Endothelial cell of umbilical vein (primary cell): Measurements from ENCODE around the gene KMT2B. TPM values are rescaled to one million over a fixed set of nuclear protein-coding genes. Genes with fewer than 3 reads are reported as not detected.

Source experiments
- BruUV-seq: library from RNA; stranded (reverse); fragments of 400-500 nt; replicated peaks from 2 replicates; lab custom pipeline; 2021; lab: Mats Ljungman, UMichigan
- CTCF ChIA-PET: fragments of 300-600, 350-600 bp; sonication (Branson Sonifier 250); formaldehyde crosslinking; loops from one replicate; lab custom pipeline; 2021; ENCODE audit warnings: antibody characterized with exemption, inconsistent platforms; lab: Charles Lee
- POLR2A ChIA-PET: fragments of 300-600, 350-600 bp; sonication (Branson Sonifier 250); formaldehyde crosslinking; loops from one replicate; lab custom pipeline; 2021; ENCODE audit warnings: antibody characterized with exemption, inconsistent platforms; lab: Charles Lee
- DNase-seq: peaks from one replicate; pipeline ENCODE4 v3.0.0-alpha.2; 2011; ENCODE audit warnings: low read depth, low spot score
- FAIRE-seq: peaks from 2 replicates; lab custom pipeline; 2011; peaks lifted over from hg19 to GRCh38; lab: Jason Lieb, UNC
- H2AFZ ChIP-seq: 2 replicates; pipeline ENCODE4 v1.6.0; 2012; ENCODE audit warnings: low read depth, low read length, control low read depth, inconsistent platforms
- H3K27ac ChIP-seq: 2 replicates; pipeline ENCODE4 v1.5.1; 2011; ENCODE audit warnings: low read depth, mild to moderate bottlenecking, control low read depth, low read length, moderate library complexity; ENCODE audit not compliant: insufficient read depth
- H3K27me3 ChIP-seq, 2 experiments: 2 replicates each; pipeline versions ENCODE4 v1.6.0 to v1.6.1; 2011; ENCODE audit warnings: low read length in 2 of 2, mixed read lengths in 1 of 2; ENCODE audit not compliant: control insufficient read depth in 2 of 2, insufficient read depth in 2 of 2
- H3K36me3 ChIP-seq, 2 experiments: 2 replicates in 1 of 2; 3 replicates in 1 of 2; pipeline ENCODE4 v1.5.1; 2011; ENCODE audit warnings: low read length in 2 of 2, mild to moderate bottlenecking in 1 of 2, moderate library complexity in 1 of 2; ENCODE audit not compliant: control insufficient read depth in 2 of 2, insufficient read depth in 2 of 2; ENCODE audit errors: extremely low read depth in 1 of 2
- H3K4me1 ChIP-seq: 3 replicates; pipeline ENCODE4 v1.5.1; 2011; ENCODE audit warnings: mild to moderate bottlenecking, low read length; ENCODE audit not compliant: control insufficient read depth, insufficient read depth; ENCODE audit errors: extremely low read depth
- H3K4me2 ChIP-seq: 2 replicates; pipeline ENCODE4 v1.6.1; 2011; ENCODE audit warnings: low read length, control low read depth, mixed read lengths; ENCODE audit not compliant: insufficient read depth
- H3K4me3 ChIP-seq, 3 experiments: fragments of 200-600 bp in 1 of 3; sonication (generic), shearing (Covaris generic) in 1 of 3; replicated peaks in 1 of 3; 2 replicates each; pipeline ENCODE4 v1.5.1; 2011 to 2016; ENCODE audit warnings: control low read depth in 3 of 3, low read length in 3 of 3, mild to moderate bottlenecking in 2 of 3, inconsistent platforms in 1 of 3, low read depth in 1 of 3, moderate library complexity in 1 of 3; ENCODE audit not compliant: insufficient read depth in 1 of 3
- H3K79me2 ChIP-seq: 2 replicates; pipeline ENCODE4 v1.6.0; 2012; ENCODE audit warnings: low read length, inconsistent platforms; ENCODE audit not compliant: control insufficient read depth, insufficient read depth
- H3K9ac ChIP-seq: replicated peaks from 2 replicates; pipeline ENCODE3; 2011; ENCODE audit warnings: low read length, control low read depth; ENCODE audit not compliant: insufficient read depth; ENCODE audit errors: extremely low read depth
- H3K9me1 ChIP-seq: replicated peaks from 3 replicates; pipeline ENCODE4 v1.6.0; 2011; ENCODE audit warnings: mild to moderate bottlenecking, low read length; ENCODE audit not compliant: control insufficient read depth, insufficient read depth; ENCODE audit errors: extremely low read depth
- H3K9me3 ChIP-seq: replicated peaks from 2 replicates; pipeline ENCODE4 v1.5.1; 2012; ENCODE audit warnings: low read length, inconsistent platforms; ENCODE audit not compliant: control insufficient read depth, insufficient read depth
- H4K20me1 ChIP-seq: replicated peaks from 2 replicates; pipeline ENCODE3; 2011; ENCODE audit warnings: mild to moderate bottlenecking, low read length; ENCODE audit not compliant: control insufficient read depth, insufficient read depth; ENCODE audit errors: extremely low read depth
- EZH2 ChIP-seq: IDR thresholded peaks from 2 replicates; pipeline ENCODE4 v1.6.1; 2012; ENCODE audit warnings: borderline replicate concordance, low read depth, mild to moderate bottlenecking, moderate library complexity, low read length, inconsistent platforms; ENCODE audit not compliant: severe bottlenecking
- FOS ChIP-seq: IDR thresholded peaks from 2 replicates; pipeline ENCODE4 v1.6.1; 2011; ENCODE audit warnings: mild to moderate bottlenecking, low read length, moderate library complexity, borderline replicate concordance; ENCODE audit not compliant: insufficient read depth
- GATA2 ChIP-seq: IDR thresholded peaks from 2 replicates; pipeline ENCODE4 v1.7.0; 2011; ENCODE audit warnings: low read depth, mild to moderate bottlenecking, moderate library complexity, mixed read lengths, low read length; ENCODE audit not compliant: insufficient read length, insufficient read depth
- JUN ChIP-seq: IDR thresholded peaks from 2 replicates; pipeline ENCODE4 v1.6.1; 2011; ENCODE audit warnings: borderline replicate concordance, low read depth; ENCODE audit not compliant: insufficient read length, insufficient read depth
- MYC ChIP-seq: IDR thresholded peaks from one replicate; pipeline ENCODE4 v1.6.1; 2011; ENCODE audit warnings: mild to moderate bottlenecking, low read depth, low read length
- POLR2A ChIP-seq: IDR thresholded peaks from 2 replicates; pipeline ENCODE4 v1.6.1; 2012; ENCODE audit warnings: low read depth, mild to moderate bottlenecking, control low read depth, low read length
- POLR2AphosphoS5 ChIP-seq: IDR thresholded peaks from 2 replicates; pipeline ENCODE4 v1.6.1; 2012; ENCODE audit warnings: low read depth, mild to moderate bottlenecking, control low read depth, low read length, moderate library complexity; ENCODE audit not compliant: insufficient read depth
- dilution Hi-C: fragments of 300-500 bp; cut with MboI; formaldehyde crosslinking; loops from one replicate; pipeline ENCODE4 v1.15.0; 2019; ENCODE audit warnings: low sequenced_read_pairs; ENCODE audit not compliant: extremely low pct_ligation_motif_present
- intact Hi-C: fragments of 100-400 bp; cut with micrococcal nuclease; formaldehyde crosslinking; loops from one replicate; pipeline ENCODE4 v1.10.0; 2022
- polyA plus RNA-seq, 4 experiments: library from polyadenylated mRNA; depleted of rRNA in 3 of 4; stranded (reverse) in 3 of 4; unstranded in 1 of 4; fragments of >200 nt; gene quantifications; 2 replicates each; pipeline versions ENCODE4 v1.2.1 to v1.2.3, GENCODE V29; 2011 to 2012; ENCODE audit warnings: missing spikeins in 1 of 4
- total RNA-seq: library from RNA; stranded (reverse); gene quantifications from 2 replicates; pipeline ENCODE4 v1.2.3, GENCODE V29; 2021
- TF ChIP-seq, protein P1 (sequence below): IDR thresholded peaks from 2 replicates; pipeline ENCODE4 v1.6.1; 2011; ENCODE audit not compliant: insufficient read depth, insufficient read length
- TF ChIP-seq, protein P2 (sequence below), 2 donors: IDR thresholded peaks; 1 replicate in 1 of 2; 2 replicates in 1 of 2; pipeline ENCODE4 v1.5.1; 2011; ENCODE audit warnings: low read length in 2 of 2, mild to moderate bottlenecking in 2 of 2, moderate library complexity in 2 of 2, control low read depth in 1 of 2, inconsistent platforms in 1 of 2, low read depth in 1 of 2; ENCODE audit not compliant: insufficient read depth in 1 of 2; ENCODE audit errors: extremely low read depth in 1 of 2

KMT2B gene
- total and polyA plus RNA-seq, 2 donors (not counting 3 experiments of a cell fraction or from before 2014, with no cell fraction given) = 28.4 to 37.2 TPM

DNA sequence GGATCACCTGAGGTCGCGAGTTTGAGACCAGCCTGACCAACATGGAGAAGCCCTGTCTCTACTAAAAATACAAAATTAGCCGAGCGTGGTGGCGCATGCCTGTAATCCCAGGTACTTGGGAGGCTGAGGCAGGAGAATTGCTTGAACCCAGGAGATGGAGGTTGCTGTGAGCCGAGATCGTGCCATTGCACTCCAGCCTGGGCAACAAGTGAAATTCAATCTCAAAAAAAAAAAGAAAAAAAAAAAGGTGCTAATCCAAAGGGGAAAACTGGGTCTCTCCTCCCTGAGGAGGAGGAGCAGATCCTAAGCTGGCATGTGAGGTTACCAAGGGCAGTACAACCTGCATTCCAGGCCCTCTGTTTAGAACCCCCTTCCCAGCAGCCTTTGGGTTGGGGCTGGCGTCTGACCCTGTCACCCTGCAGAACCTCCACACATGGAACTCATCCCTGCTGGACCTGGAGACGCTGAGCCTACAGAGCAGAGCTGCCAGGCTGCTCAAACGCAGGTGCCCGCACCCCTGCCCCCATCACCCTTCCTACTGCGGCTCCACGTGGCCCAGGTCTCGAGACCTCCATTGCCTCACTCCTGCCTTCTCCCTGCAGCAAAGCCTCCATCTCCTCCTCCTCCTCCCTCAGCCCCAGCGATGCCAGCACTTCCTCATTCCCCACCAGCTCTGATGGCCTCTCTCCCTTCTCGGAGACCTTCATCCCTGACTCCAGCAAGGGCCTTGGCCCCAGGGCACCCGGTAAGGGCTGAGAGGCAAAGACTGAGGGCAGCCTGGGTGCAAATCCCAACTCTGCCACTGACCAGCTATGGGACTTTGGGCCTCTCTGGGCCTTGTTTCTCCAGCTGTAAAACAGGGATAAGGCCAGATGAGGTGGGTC, 46.9 kb downstream of the KMT2B start:
- intact Hi-C loops (no loop called here), dilution Hi-C loops (no loop called here)
- Histone ChIP-seq H3K27ac (no peak overlapping the region), H3K4me3 (no peak overlapping the region), H3K4me1 (no peaks in the 10 kb centered on the region), H3K27me3 (no peaks in the 10 kb centered on the region), H3K79me2 (peaks cover 2% of the 10 kb centered on the region), H3K4me2 (no peak overlapping the region), H3K9me3 (no peaks in the 10 kb centered on the region), H3K36me3 (peaks cover 3 to 7% of the 10 kb centered on the region in 2 experiments), H4K20me1 (no peaks in the 10 kb centered on the region), H3K9ac (no peak overlapping the region), H2AFZ (no peak overlapping the region), H3K9me1 (no peaks in the 10 kb centered on the region)
- ChIA-PET CTCF (no interaction called here), POLR2A (no interaction called here)
- TF ChIP-seq GATA2 = no peak
- no peak for TF ChIP-seq EZH2
- no peak for TF ChIP-seq JUN
- TF ChIP-seq, protein P1, sequence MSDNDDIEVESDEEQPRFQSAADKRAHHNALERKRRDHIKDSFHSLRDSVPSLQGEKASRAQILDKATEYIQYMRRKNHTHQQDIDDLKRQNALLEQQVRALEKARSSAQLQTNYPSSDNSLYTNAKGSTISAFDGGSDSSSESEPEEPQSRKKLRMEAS = no peak
- TF ChIP-seq, protein P2, sequence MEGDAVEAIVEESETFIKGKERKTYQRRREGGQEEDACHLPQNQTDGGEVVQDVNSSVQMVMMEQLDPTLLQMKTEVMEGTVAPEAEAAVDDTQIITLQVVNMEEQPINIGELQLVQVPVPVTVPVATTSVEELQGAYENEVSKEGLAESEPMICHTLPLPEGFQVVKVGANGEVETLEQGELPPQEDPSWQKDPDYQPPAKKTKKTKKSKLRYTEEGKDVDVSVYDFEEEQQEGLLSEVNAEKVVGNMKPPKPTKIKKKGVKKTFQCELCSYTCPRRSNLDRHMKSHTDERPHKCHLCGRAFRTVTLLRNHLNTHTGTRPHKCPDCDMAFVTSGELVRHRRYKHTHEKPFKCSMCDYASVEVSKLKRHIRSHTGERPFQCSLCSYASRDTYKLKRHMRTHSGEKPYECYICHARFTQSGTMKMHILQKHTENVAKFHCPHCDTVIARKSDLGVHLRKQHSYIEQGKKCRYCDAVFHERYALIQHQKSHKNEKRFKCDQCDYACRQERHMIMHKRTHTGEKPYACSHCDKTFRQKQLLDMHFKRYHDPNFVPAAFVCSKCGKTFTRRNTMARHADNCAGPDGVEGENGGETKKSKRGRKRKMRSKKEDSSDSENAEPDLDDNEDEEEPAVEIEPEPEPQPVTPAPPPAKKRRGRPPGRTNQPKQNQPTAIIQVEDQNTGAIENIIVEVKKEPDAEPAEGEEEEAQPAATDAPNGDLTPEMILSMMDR (IDR thresholded peaks at IDR 0.05; ENCODE audit: extremely low read depth in 1 of 2, insufficient read depth in 1 of 2, low read depth in 1 of 2, low read length in 2 of 2) = no peak
- no peak for TF ChIP-seq FOS
- no peak for TF ChIP-seq POLR2AphosphoS5
- no peak for TF ChIP-seq MYC
- no peak for TF ChIP-seq POLR2A
- FAIRE-seq (no peak), DNase-seq (no peak)
- no TSS peak for BruUV-seq
